K562 (cell line): ENCODE results near the gene POMT2. TPM values are rescaled to one million over a fixed set of nuclear protein-coding genes. Genes with fewer than 3 reads are reported as not detected.

Experiments used
- ATAC-seq: fragments of 200-7000 bp; cut with Tn5 transposase; 3 replicates; pipeline ENCODE4 v1.9.1; 2020; ENCODE audit warnings: moderate library complexity
- BruUV-seq: library from RNA; stranded (reverse); fragments of 400-500 nt; replicated peaks from 2 replicates; lab custom pipeline; 2021; lab: Mats Ljungman, UMichigan
- CTCF ChIA-PET: fragments of 300-600 bp; formaldehyde crosslinking; extraction: SDS; loops from one replicate; lab custom pipeline; 2021; ENCODE audit warnings: low intra/inter-chr PET ratio; lab: Yijun Ruan, JAX
- POLR2A ChIA-PET: fragments of 300-600, 350-650 bp; sonication (Branson Sonifier 250); formaldehyde crosslinking; extraction: SDS; loops from one replicate; lab custom pipeline; 2021; ENCODE audit warnings: antibody characterized with exemption, inconsistent platforms; lab: Yijun Ruan, JAX
- DNase-seq, 4 experiments: peaks; one replicate each; pipeline versions ENCODE4 v3.0.0 to v3.0.0-alpha.2; 2011 to 2018; ENCODE audit warnings: low spot score in 3 of 4, mixed read lengths in 3 of 4; ENCODE audit errors: extremely low read depth in 1 of 4
- FAIRE-seq: peaks from 2 replicates; lab custom pipeline; 2011; peaks lifted over from hg19 to GRCh38; lab: Jason Lieb, UNC
- H2AFZ ChIP-seq: 2 replicates; pipeline ENCODE4 v1.6.0; 2011; ENCODE audit warnings: low read depth, low read length, control low read depth, inconsistent platforms
- H3K27ac ChIP-seq: fragments of 200-600 bp; 3 replicates; pipeline ENCODE4 v1.8.0; 2011; ENCODE audit warnings: low read depth, mild to moderate bottlenecking, control low read depth, inconsistent platforms, low read length, moderate library complexity, mixed read lengths; ENCODE audit errors: extremely low read depth
- H3K27me3 ChIP-seq, 2 experiments: fragments of 300-600 bp in 1 of 2; 2 replicates in 1 of 2; 3 replicates in 1 of 2; pipeline versions ENCODE4 v1.6.0 to v1.8.0; 2011; ENCODE audit warnings: inconsistent platforms in 2 of 2, low read length in 2 of 2, mild to moderate bottlenecking in 1 of 2, mixed read lengths in 1 of 2, moderate library complexity in 1 of 2; ENCODE audit not compliant: control insufficient read depth in 2 of 2, insufficient read depth in 2 of 2
- H3K36me3 ChIP-seq: fragments of 300-600 bp; 3 replicates; pipeline ENCODE4 v1.8.0; 2011; ENCODE audit warnings: mild to moderate bottlenecking, low read length, inconsistent platforms; ENCODE audit not compliant: control insufficient read depth, insufficient read depth
- H3K4me1 ChIP-seq, 2 experiments: fragments of 200-600 bp in 1 of 2; replicated peaks in 1 of 2; 2 replicates in 1 of 2; 3 replicates in 1 of 2; pipeline versions ENCODE4 v1.5.1 to v1.8.0; 2011; ENCODE audit warnings: inconsistent platforms in 2 of 2, low read length in 2 of 2, mild to moderate bottlenecking in 1 of 2, mixed read lengths in 1 of 2, moderate library complexity in 1 of 2; ENCODE audit not compliant: control insufficient read depth in 2 of 2, insufficient read depth in 2 of 2
- H3K4me2 ChIP-seq: 2 replicates; pipeline ENCODE4 v1.6.1; 2011; ENCODE audit warnings: low read length, control low read depth, inconsistent platforms, mixed read lengths; ENCODE audit not compliant: insufficient read depth
- H3K4me3 ChIP-seq: fragments of 200-600 bp; sonication (generic), shearing (Covaris generic); 2 replicates; pipeline ENCODE4 v1.5.1; 2016; ENCODE audit warnings: control low read depth, inconsistent platforms
- H3K79me2 ChIP-seq: fragments of 200-600 bp; 3 replicates; pipeline ENCODE4 v1.8.0; 2011; ENCODE audit warnings: low read length, inconsistent platforms; ENCODE audit not compliant: control insufficient read depth, insufficient read depth
- H3K9ac ChIP-seq, 2 experiments: 2 replicates each; pipeline versions ENCODE4 v1.6.0 to v1.6.1; 2011; ENCODE audit warnings: low read depth in 2 of 2, low read length in 2 of 2, control low read depth in 1 of 2, inconsistent platforms in 1 of 2, mild to moderate bottlenecking in 1 of 2, mixed read lengths in 1 of 2; ENCODE audit not compliant: insufficient read depth in 1 of 2
- H3K9me1 ChIP-seq: one replicate; pipeline ENCODE4 v1.6.0; 2011; ENCODE audit warnings: inconsistent platforms, mild to moderate bottlenecking, low read length, moderate library complexity; ENCODE audit not compliant: control insufficient read depth, insufficient read depth
- H3K9me3 ChIP-seq: replicated peaks from 2 replicates; pipeline ENCODE4 v1.5.1; 2011; ENCODE audit warnings: low read depth, low read length, inconsistent platforms; ENCODE audit not compliant: control insufficient read depth, insufficient read depth
- H4K20me1 ChIP-seq: replicated peaks from 2 replicates; pipeline ENCODE4 v1.6.1; 2011; ENCODE audit warnings: low read length, inconsistent platforms, mixed read lengths; ENCODE audit not compliant: control insufficient read depth, insufficient read depth
- E2F5 ChIP-seq: sonication (generic); formaldehyde crosslinking; IDR thresholded peaks from 2 replicates; pipeline ENCODE4 v1.8.0; 2022; ENCODE audit warnings: mild to moderate bottlenecking, missing genetic modification reagents
- ESRRA ChIP-seq: fragments of 450-650 bp; IDR thresholded peaks from 2 replicates; pipeline ENCODE4 v1.6.1; 2014; ENCODE audit warnings: low read depth, mild to moderate bottlenecking, moderate library complexity, borderline replicate concordance
- FOXK1 ChIP-seq: sonication (generic); formaldehyde crosslinking; IDR thresholded peaks from 2 replicates; pipeline ENCODE4 v1.8.0; 2022; ENCODE audit warnings: missing genetic modification reagents, mild to moderate bottlenecking, borderline replicate concordance
- HDAC2 ChIP-seq: fragments of 450-650 bp; IDR thresholded peaks from 2 replicates; pipeline ENCODE4 v1.6.1; 2016; ENCODE audit warnings: mild to moderate bottlenecking
- PHTF2 ChIP-seq: fragments of 250-450 bp; sonication (Bioruptor Pico); IDR thresholded peaks from 2 replicates; pipeline ENCODE4 v1.5.0; 2021; ENCODE audit warnings: mild to moderate bottlenecking
- POLR2A ChIP-seq: fragments of 450-650 bp; conservative IDR thresholded peaks from 2 replicates; pipeline ENCODE4 v1.6.1; 2016
- POLR2AphosphoS2 ChIP-seq: IDR thresholded peaks from 2 replicates; pipeline ENCODE4 v1.6.1; 2012; ENCODE audit warnings: low read length, improper control_type of control experiment
- PREB ChIP-seq: sonication (generic); formaldehyde crosslinking; IDR thresholded peaks from 2 replicates; pipeline ENCODE4 v1.8.1; 2023; ENCODE audit warnings: mild to moderate bottlenecking, missing genetic modification reagents
- PRMT5 ChIP-seq: sonication (generic); formaldehyde crosslinking; IDR thresholded peaks from 2 replicates; pipeline ENCODE4 v1.5.0; 2020; ENCODE audit warnings: missing genetic modification reagents
- XRCC5 ChIP-seq: fragments of 200-400 bp; formaldehyde crosslinking; IDR thresholded peaks from 2 replicates; pipeline ENCODE4 v1.6.1; 2017; ENCODE audit warnings: low read depth, mild to moderate bottlenecking, low read length
- ZNF24 ChIP-seq: fragments of 450-650 bp; IDR thresholded peaks from 2 replicates; pipeline ENCODE4 v1.6.1; 2016
- WGBS: fragments of 100-300 bp; shearing (Covaris generic); methylation state at CpG from one replicate; pipeline ENCODE4 v1.1.6; 2016; ENCODE audit warnings: low coverage, mixed read lengths; ENCODE audit not compliant: insufficient coverage; ENCODE audit errors: missing lambda C conversion rate; 5-methylcytosine and 5-hydroxymethylcytosine counted together
- in situ Hi-C: fragments of 300-500 bp; cut with MboI; formaldehyde crosslinking; loops from 4 replicates; pipeline ENCODE4 v1.15.0; 2018; ENCODE audit warnings: inconsistent platforms, mixed read lengths
- intact Hi-C: fragments of 100-400 bp; cut with micrococcal nuclease; formaldehyde crosslinking; loops from 2 replicates; pipeline ENCODE4 v1.14.2; 2022
- polyA plus RNA-seq, 8 experiments: library from polyadenylated mRNA; depleted of rRNA in 4 of 8; stranded (reverse) in 5 of 8; unstranded in 3 of 8; fragments of >200 nt; fragmentation: Nextera tagmentation in 2 of 8; fragmentation: Illumina TruSeq in 1 of 8; extraction: Ambion mirVana in 2 of 8; extraction: Trizol in 1 of 8; gene quantifications; 2 replicates each; pipeline versions ENCODE4 v1.2.1 to v1.2.3, GENCODE V29; 2011 to 2014; ENCODE audit warnings: inconsistent platforms in 1 of 8, missing spikeins in 1 of 8
- total RNA-seq, 7 experiments: library from RNA; depleted of rRNA in 6 of 7; stranded (reverse); fragments of >200 nt in 6 of 7; fragmentation: Illumina TruSeq in 2 of 7; extraction: Trizol in 2 of 7; gene quantifications; 2 replicates each; pipeline versions ENCODE4 v1.2.1 to v1.2.3, GENCODE V29; 2011 to 2021; ENCODE audit warnings: low replicate concordance in 1 of 7
- TF ChIP-seq, protein P1 (sequence below): fragments of 450-650 bp; IDR thresholded peaks from 2 replicates; pipeline ENCODE4 v1.7.1; 2018; ENCODE audit warnings: mild to moderate bottlenecking, low read depth; ENCODE audit not compliant: partially characterized antibody

The POMT2 gene
- total and polyA plus RNA-seq, 9 of the 15 experiments (the other 6 are each of a cell fraction or from before 2014, with no cell fraction given), result 0.39 to 16.6 (median 7.8) TPM

DNA sequence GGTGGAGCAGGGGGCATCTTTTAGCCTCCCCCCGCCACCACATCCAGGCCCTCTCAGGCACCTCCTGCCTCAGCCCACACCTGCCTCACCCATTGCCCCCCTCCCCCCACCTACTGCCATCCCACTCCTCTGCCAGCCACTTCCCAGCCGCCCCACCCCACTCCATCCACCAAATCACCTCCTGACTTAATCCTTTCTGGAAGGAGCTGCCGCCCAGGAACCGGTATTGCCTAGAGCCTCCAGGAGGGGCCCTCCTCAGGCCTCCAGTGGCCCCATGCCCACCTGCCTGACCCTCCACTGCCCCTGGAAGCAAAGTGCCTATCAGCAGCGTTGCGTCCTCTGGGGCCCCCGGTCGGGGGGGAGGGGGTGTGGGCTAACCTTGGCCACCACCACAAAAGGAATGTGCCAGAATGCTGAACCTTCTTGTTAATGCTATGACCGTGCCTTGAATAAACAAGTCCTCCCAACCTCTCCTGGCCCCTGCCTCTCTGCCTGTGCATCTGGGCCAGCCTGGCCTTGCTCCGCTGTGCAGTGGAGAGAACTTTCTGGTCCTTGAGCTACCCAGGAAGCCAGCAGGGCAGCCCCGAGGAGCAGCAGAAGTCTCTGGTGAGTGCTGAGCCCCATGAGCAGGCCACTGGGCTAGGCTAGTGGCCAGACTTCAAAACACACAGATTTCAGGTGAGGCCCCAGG, 61.5 kb downstream of the POMT2 start:
- TF ChIP-seq E2F5 (CRISPR knock-in tag) (no peak), HDAC2 (no peak), PHTF2 (CRISPR knock-in tag) (no peak)
- TF ChIP-seq, all 486 proteins: peak for 0
- Histone ChIP-seq H3K9ac (no peak overlapping the region), H3K4me2 (no peak overlapping the region), H3K36me3 (no peaks in the 10 kb centered on the region), H3K27ac (no peak overlapping the region), H3K9me3 (no peaks in the 10 kb centered on the region), H2AFZ (no peak overlapping the region), H3K79me2 (no peaks in the 10 kb centered on the region), H3K9me1 (no peaks in the 10 kb centered on the region), H3K4me3 (no peak overlapping the region), H3K27me3 (peaks cover 2 to 54% of the 10 kb centered on the region in 2 experiments; a peak in 4 of 5 replicates), H3K4me1 (no peaks in the 10 kb centered on the region), H4K20me1 (no peaks in the 10 kb centered on the region; the same call in 1 of the 2 replicates)
- CTCF ChIA-PET, result no interaction called here
- in situ Hi-C loops, result no loop called here
- no peak for DNase-seq
- no peak for FAIRE-seq
- ATAC-seq, result no peak
- no TSS peak for BruUV-seq
- intact Hi-C loops, result no loop called here
- POLR2A ChIA-PET, result interaction anchor here (0.6 kb wide), 1 partner anchor 73 kb away, joined by 3 read pairs; no protein-coding TSS in a partner anchor
- 1% methylated on average over 7 of the region's 11 CpGs for WGBS

DNA sequence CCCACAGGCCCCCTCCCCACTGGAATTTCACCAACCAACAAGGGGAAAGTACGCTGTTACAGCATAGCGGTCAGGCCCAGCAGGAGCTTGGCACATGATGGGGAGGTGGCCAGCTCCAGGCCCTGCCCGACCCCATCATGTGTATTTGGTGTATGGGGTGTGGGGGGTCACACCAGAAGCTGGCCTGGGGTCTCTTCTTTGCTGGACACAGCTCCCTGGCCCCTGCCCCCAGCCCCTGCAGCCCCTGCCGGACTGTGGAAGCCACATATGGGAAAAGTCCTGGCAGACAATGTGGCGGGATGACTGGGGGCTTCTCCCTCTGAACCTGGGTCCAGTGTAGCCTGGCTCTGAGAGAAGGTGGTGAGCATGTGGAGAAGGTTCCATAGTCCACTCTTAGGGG, 62.1 kb downstream of the POMT2 start:
- no TSS peak for BruUV-seq
- no peak for TF ChIP-seq ESRRA
- no peak for TF ChIP-seq PRMT5 (CRISPR knock-in tag)
- TF ChIP-seq POLR2AphosphoS2, result no peak
- no peak for TF ChIP-seq FOXK1
- TF ChIP-seq XRCC5, result no peak
- no peak for TF ChIP-seq POLR2A
- TF ChIP-seq ZNF24, result no peak
- TF ChIP-seq PREB (CRISPR knock-in tag), result no peak
- TF ChIP-seq, protein P1, sequence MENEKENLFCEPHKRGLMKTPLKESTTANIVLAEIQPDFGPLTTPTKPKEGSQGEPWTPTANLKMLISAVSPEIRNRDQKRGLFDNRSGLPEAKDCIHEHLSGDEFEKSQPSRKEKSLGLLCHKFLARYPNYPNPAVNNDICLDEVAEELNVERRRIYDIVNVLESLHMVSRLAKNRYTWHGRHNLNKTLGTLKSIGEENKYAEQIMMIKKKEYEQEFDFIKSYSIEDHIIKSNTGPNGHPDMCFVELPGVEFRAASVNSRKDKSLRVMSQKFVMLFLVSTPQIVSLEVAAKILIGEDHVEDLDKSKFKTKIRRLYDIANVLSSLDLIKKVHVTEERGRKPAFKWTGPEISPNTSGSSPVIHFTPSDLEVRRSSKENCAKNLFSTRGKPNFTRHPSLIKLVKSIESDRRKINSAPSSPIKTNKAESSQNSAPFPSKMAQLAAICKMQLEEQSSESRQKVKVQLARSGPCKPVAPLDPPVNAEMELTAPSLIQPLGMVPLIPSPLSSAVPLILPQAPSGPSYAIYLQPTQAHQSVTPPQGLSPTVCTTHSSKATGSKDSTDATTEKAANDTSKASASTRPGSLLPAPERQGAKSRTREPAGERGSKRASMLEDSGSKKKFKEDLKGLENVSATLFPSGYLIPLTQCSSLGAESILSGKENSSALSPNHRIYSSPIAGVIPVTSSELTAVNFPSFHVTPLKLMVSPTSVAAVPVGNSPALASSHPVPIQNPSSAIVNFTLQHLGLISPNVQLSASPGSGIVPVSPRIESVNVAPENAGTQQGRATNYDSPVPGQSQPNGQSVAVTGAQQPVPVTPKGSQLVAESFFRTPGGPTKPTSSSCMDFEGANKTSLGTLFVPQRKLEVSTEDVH, result no peak

More for the DNA sequence above, 62.1 kb downstream of the POMT2 start:
- WGBS, result 0% methylated on average over 4 of the region's 5 CpGs
- Histone ChIP-seq H3K4me2 (no peak overlapping the region), H3K9me1 (no peaks in the 10 kb centered on the region), H3K9me3 (no peaks in the 10 kb centered on the region), H2AFZ (no peak overlapping the region), H3K4me3 (no peak overlapping the region), H3K79me2 (no peaks in the 10 kb centered on the region), H3K27me3 (peaks cover 2 to 54% of the 10 kb centered on the region in 2 experiments; a peak in 4 of 5 replicates), H3K27ac (no peak overlapping the region), H3K36me3 (no peaks in the 10 kb centered on the region), H3K9ac (no peak overlapping the region), H3K4me1 (no peaks in the 10 kb centered on the region), H4K20me1 (no peaks in the 10 kb centered on the region; the same call in 1 of the 2 replicates)
- in situ Hi-C loops, result no loop called here
- ChIA-PET CTCF (no interaction called here), POLR2A (no interaction called here)
- DNase-seq, result no peak
- ATAC-seq, result no peak
- FAIRE-seq, result no peak
- intact Hi-C loops, result no loop called here
